Panc1 (cell line): ENCODE results near the gene LATS2.

ENCODE experiments used
- CTCF ChIP-seq: fragments of 450-650 bp; IDR thresholded peaks from 2 replicates; pipeline ENCODE4 v1.5.1; 2017; ENCODE audit warnings: mild to moderate bottlenecking
- POLR2AphosphoS5 ChIP-seq: IDR thresholded peaks from 2 replicates; pipeline ENCODE4 v1.6.1; 2012; ENCODE audit warnings: mild to moderate bottlenecking, low read depth, low read length, moderate library complexity
- SIN3A ChIP-seq: IDR thresholded peaks from 2 replicates; pipeline ENCODE4 v1.6.1; 2012; ENCODE audit warnings: low read depth, mild to moderate bottlenecking, low read length, moderate library complexity, borderline replicate concordance; ENCODE audit not compliant: insufficient read depth

- TF ChIP-seq CTCF (no peak), POLR2AphosphoS5 (no peak), SIN3A (no peak)
Measured at GRCh38 chr13:21013682-21014038, 47.7 kb downstream of the LATS2 start.
